Nephron progenitor cell (in vitro differentiated cells): ENCODE measurements around the gene EPHA7.

Experiments
- DNase-seq: peaks from one replicate; pipeline ENCODE4 v3.0.0; 2021
- H3K27ac Mint-ChIP-seq: 2 replicates; pipeline ENCODE4 v1.8.0; 2021; ENCODE audit warnings: mild to moderate bottlenecking, moderate library complexity, mixed read lengths
- H3K27me3 Mint-ChIP-seq: 2 replicates; pipeline ENCODE4 v1.8.0; 2021; ENCODE audit warnings: mild to moderate bottlenecking, low read depth, mixed read lengths; ENCODE audit not compliant: poor library complexity
- H3K36me3 Mint-ChIP-seq: 2 replicates; pipeline ENCODE4 v1.8.0; 2021; ENCODE audit warnings: low read depth, mixed read lengths
- H3K4me1 Mint-ChIP-seq: 2 replicates; pipeline ENCODE4 v1.8.0; 2021; ENCODE audit warnings: mixed read lengths
- H3K4me3 Mint-ChIP-seq: 2 replicates; pipeline ENCODE4 v1.8.0; 2021; ENCODE audit warnings: mild to moderate bottlenecking, moderate library complexity, mixed read lengths
- H3K9me3 Mint-ChIP-seq: 2 replicates; pipeline ENCODE4 v1.8.0; 2021; ENCODE audit warnings: mild to moderate bottlenecking, moderate library complexity, mixed read lengths
- CTCF ChIP-seq: fragments of 200-600 bp; sonication (generic); IDR thresholded peaks from 2 replicates; pipeline ENCODE4 v1.5.0; 2021; ENCODE audit warnings: antibody characterized with exemption

EPHA7 gene

GRCh38 chr6:93419304-93420162, at the start of gene EPHA7:
Gene EPHA7, minus strand, starts transcription at chr6:93419559. Its CDS starts 218 bp downstream, at chr6:93419341.
- Mint-ChIP-seq H3K27ac (peak within 1 kb of the TSS; percentile 94), H3K4me1 (peaks cover 43% of the 10 kb centered on the region), H3K4me3 (peak within 1 kb of the TSS; percentile 91), H3K36me3 (no peaks in the 10 kb centered on the region), H3K9me3 (no peaks in the 10 kb centered on the region), H3K27me3 (peaks cover 16% of the 10 kb centered on the region)
- TF ChIP-seq CTCF: no peak
- peak; percentile 98 for DNase-seq

GRCh38 chr6:93468291-93468690, 48.9 kb upstream of the EPHA7 start:
- no peak for TF ChIP-seq CTCF
- H3K4me1 Mint-ChIP-seq: peaks cover 7% of the 10 kb centered on the region
- peaks cover 3% of the 10 kb centered on the region for H3K9me3 Mint-ChIP-seq
- H3K27me3 Mint-ChIP-seq: no peaks in the 10 kb centered on the region
- no peaks in the 10 kb centered on the region for H3K36me3 Mint-ChIP-seq
- H3K4me3 Mint-ChIP-seq: no peak overlapping the region
- DNase-seq: no peak
- H3K27ac Mint-ChIP-seq: no peak overlapping the region

- Mint-ChIP-seq H3K27ac (no peak overlapping the region), H3K4me1 (no peaks in the 10 kb centered on the region), H3K4me3 (no peak overlapping the region), H3K9me3 (no peaks in the 10 kb centered on the region), H3K27me3 (no peaks in the 10 kb centered on the region), H3K36me3 (no peaks in the 10 kb centered on the region)
- TF ChIP-seq CTCF: no peak
- no peak for DNase-seq
Observed at GRCh38 chr6:93454533-93454932, 35.2 kb upstream of the EPHA7 start.

- no peaks in the 10 kb centered on the region for H3K27me3 Mint-ChIP-seq
- H3K9me3 Mint-ChIP-seq: no peaks in the 10 kb centered on the region
- no peak for TF ChIP-seq CTCF
- H3K27ac Mint-ChIP-seq: no peak overlapping the region
- H3K4me1 Mint-ChIP-seq: no peaks in the 10 kb centered on the region
- DNase-seq: no peak
- no peak overlapping the region for H3K4me3 Mint-ChIP-seq
- no peaks in the 10 kb centered on the region for H3K36me3 Mint-ChIP-seq
Observed at GRCh38 chr6:93453956-93454355, 34.6 kb upstream of the EPHA7 start.

- no peaks in the 10 kb centered on the region for H3K36me3 Mint-ChIP-seq
- H3K27ac Mint-ChIP-seq: no peak overlapping the region
- DNase-seq: no peak
- H3K4me1 Mint-ChIP-seq: no peaks in the 10 kb centered on the region
- H3K27me3 Mint-ChIP-seq: no peaks in the 10 kb centered on the region
- H3K9me3 Mint-ChIP-seq: no peaks in the 10 kb centered on the region
- no peak for TF ChIP-seq CTCF
- H3K4me3 Mint-ChIP-seq: no peak overlapping the region
Observed at GRCh38 chr6:93447874-93448273, 28.5 kb upstream of the EPHA7 start.

- Mint-ChIP-seq H3K27ac (no peak overlapping the region), H3K4me3 (no peak overlapping the region), H3K27me3 (peaks cover 4% of the 10 kb centered on the region), H3K9me3 (peaks cover 12% of the 10 kb centered on the region), H3K36me3 (no peaks in the 10 kb centered on the region), H3K4me1 (no peaks in the 10 kb centered on the region)
- no peak for DNase-seq
- no peak for TF ChIP-seq CTCF
Observed at GRCh38 chr6:93437491-93437890, 18.1 kb upstream of the EPHA7 start.
